ENCODE measurements around the gene SEC61G.

The SEC61G gene

GRCh38 chr7:54711900-54712595 is 47.0 kb downstream of the SEC61G start:
- Histone ChIP-seq H3K9me3 (ENCODE audit: control insufficient read depth, insufficient read depth, low read length) (no peaks in the 10 kb centered on the region), H3K4me2 (ENCODE audit: low read length) (no peak overlapping the region), H3K9me2 (replicated peaks; ENCODE audit: control insufficient read depth, low read length) (no peaks in the 10 kb centered on the region; the same call in 1 of the 2 replicates), H3K27me3 (ENCODE audit: control insufficient read depth, low read length) (no peaks in the 10 kb centered on the region), H3K4me1 (ENCODE audit: control insufficient read depth, low read length) (no peaks in the 10 kb centered on the region), H4K20me1 (ENCODE audit: control insufficient read depth, insufficient read depth, low read depth, low read length) (no peaks in the 10 kb centered on the region), H3F3A (ENCODE audit: control insufficient read depth, insufficient read depth) (no peaks in the 10 kb centered on the region), H3K36me3 (ENCODE audit: control insufficient read depth, low read length) (no peaks in the 10 kb centered on the region), H3K4me3 (ENCODE audit: low read length) (no peak overlapping the region), H3K79me2 (ENCODE audit: control insufficient read depth, low read length) (no peaks in the 10 kb centered on the region), H3K27ac (ENCODE audit: low read depth, low read length) (no peak overlapping the region)
- TF ChIP-seq CTCF (IDR thresholded peaks at IDR 0.05; ENCODE audit: low read depth, low read length, poor library complexity, severe bottlenecking) = no peak
- no peak for TF ChIP-seq EZH2phosphoT487 (IDR thresholded peaks at IDR 0.05; ENCODE audit: borderline replicate concordance, low read length)

DNA sequence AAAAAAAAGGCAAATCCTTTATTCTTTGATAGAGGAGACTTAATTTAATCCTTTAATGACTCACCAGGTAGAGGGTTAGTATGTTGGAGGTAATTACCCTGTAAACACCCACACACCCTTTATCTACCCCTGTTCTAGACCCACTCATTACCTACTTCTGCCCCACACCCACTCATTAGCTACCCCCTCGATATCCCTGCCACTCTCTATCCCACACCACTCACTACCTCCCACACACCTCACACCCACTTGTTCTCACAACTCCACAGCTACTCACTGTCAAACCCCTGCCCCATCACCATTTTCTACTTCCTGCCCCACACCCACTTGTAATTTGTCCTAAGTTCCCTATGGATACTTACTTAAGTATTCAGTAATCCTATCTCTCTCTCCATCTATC is 49.7 kb downstream of the SEC61G start:
- Histone ChIP-seq H3K36me3 (ENCODE audit: control insufficient read depth, low read length) (no peaks in the 10 kb centered on the region), H3F3A (ENCODE audit: control insufficient read depth, insufficient read depth) (no peaks in the 10 kb centered on the region), H3K9me2 (replicated peaks; ENCODE audit: control insufficient read depth, low read length) (no peaks in the 10 kb centered on the region; the same call in 1 of the 2 replicates), H3K27me3 (ENCODE audit: control insufficient read depth, low read length) (no peaks in the 10 kb centered on the region), H3K79me2 (ENCODE audit: control insufficient read depth, low read length) (no peaks in the 10 kb centered on the region), H3K4me2 (ENCODE audit: low read length) (no peak overlapping the region), H3K9me3 (ENCODE audit: control insufficient read depth, insufficient read depth, low read length) (no peaks in the 10 kb centered on the region), H3K4me1 (ENCODE audit: control insufficient read depth, low read length) (no peaks in the 10 kb centered on the region), H3K4me3 (ENCODE audit: low read length) (no peak overlapping the region), H4K20me1 (ENCODE audit: control insufficient read depth, insufficient read depth, low read depth, low read length) (no peaks in the 10 kb centered on the region), H3K27ac (ENCODE audit: low read depth, low read length) (no peak overlapping the region)
- TF ChIP-seq EZH2phosphoT487 (IDR thresholded peaks at IDR 0.05; ENCODE audit: borderline replicate concordance, low read length) = no peak

- Histone ChIP-seq H3K27ac (ENCODE audit: low read depth, low read length) (no peak overlapping the region), H3K9me3 (ENCODE audit: control insufficient read depth, insufficient read depth, low read length) (no peaks in the 10 kb centered on the region), H3K4me1 (ENCODE audit: control insufficient read depth, low read length) (no peaks in the 10 kb centered on the region), H3K4me3 (ENCODE audit: low read length) (no peak overlapping the region), H3K4me2 (ENCODE audit: low read length) (no peak overlapping the region), H3K36me3 (ENCODE audit: control insufficient read depth, low read length) (no peaks in the 10 kb centered on the region), H4K20me1 (ENCODE audit: control insufficient read depth, insufficient read depth, low read depth, low read length) (no peaks in the 10 kb centered on the region), H3K9me2 (replicated peaks; ENCODE audit: control insufficient read depth, low read length) (no peaks in the 10 kb centered on the region), H3K27me3 (ENCODE audit: control insufficient read depth, low read length) (no peaks in the 10 kb centered on the region), H3F3A (ENCODE audit: control insufficient read depth, insufficient read depth) (no peaks in the 10 kb centered on the region), H3K79me2 (ENCODE audit: control insufficient read depth, low read length) (no peaks in the 10 kb centered on the region)
- no peak for TF ChIP-seq CTCF (IDR thresholded peaks at IDR 0.05; ENCODE audit: low read depth, low read length, poor library complexity, severe bottlenecking)
- TF ChIP-seq EZH2phosphoT487 (IDR thresholded peaks at IDR 0.05; ENCODE audit: borderline replicate concordance, low read length) = no peak
Observed at GRCh38 chr7:54705436-54705835, 53.6 kb downstream of the SEC61G start.

- no peaks in the 10 kb centered on the region for H3K9me3 ChIP-seq (ENCODE audit: control insufficient read depth, insufficient read depth, low read length)
- H3K79me2 ChIP-seq (ENCODE audit: control insufficient read depth, low read length) = no peaks in the 10 kb centered on the region
- no peak overlapping the region for H3K27ac ChIP-seq (ENCODE audit: low read depth, low read length)
- H3F3A ChIP-seq (ENCODE audit: control insufficient read depth, insufficient read depth) = no peaks in the 10 kb centered on the region
- H3K36me3 ChIP-seq (ENCODE audit: control insufficient read depth, low read length) = no peaks in the 10 kb centered on the region
- no peak overlapping the region for H3K4me2 ChIP-seq (ENCODE audit: low read length)
- no peaks in the 10 kb centered on the region for H3K9me2 ChIP-seq (replicated peaks; ENCODE audit: control insufficient read depth, low read length)
- no peak for TF ChIP-seq CTCF (IDR thresholded peaks at IDR 0.05; ENCODE audit: low read depth, low read length, poor library complexity, severe bottlenecking)
- TF ChIP-seq EZH2phosphoT487 (IDR thresholded peaks at IDR 0.05; ENCODE audit: borderline replicate concordance, low read length) = no peak
- H3K4me3 ChIP-seq (ENCODE audit: low read length) = no peak overlapping the region
- no peaks in the 10 kb centered on the region for H3K4me1 ChIP-seq (ENCODE audit: control insufficient read depth, low read length)
- no peaks in the 10 kb centered on the region for H3K27me3 ChIP-seq (ENCODE audit: control insufficient read depth, low read length)
- H4K20me1 ChIP-seq (ENCODE audit: control insufficient read depth, insufficient read depth, low read depth, low read length) = no peaks in the 10 kb centered on the region
Observed at GRCh38 chr7:54704851-54705250, 54.2 kb downstream of the SEC61G start.

Measured in DOHH2 (cell line).